ENCODE measurements around the gene DSE. TPM values are rescaled to one million over a fixed set of nuclear protein-coding genes. Genes with fewer than 3 reads are reported as not detected.
A peak's percentile ranks its signal among the peaks of the same experiment; 100 is the strongest.

The DSE gene
- polyA plus RNA-seq, 2 donors = 4.5 to 8.1 TPM

- H3K27ac ChIP-seq (ENCODE audit: low read depth in 2 of 2, low read length in 1 of 2) = no peak overlapping the region
- no peaks in the 10 kb centered on the region for H3K36me3 ChIP-seq (ENCODE audit: control insufficient read depth in 2 of 2, insufficient read depth in 2 of 2, low read length in 1 of 2)
- no peaks in the 10 kb centered on the region for H3K9me3 ChIP-seq (ENCODE audit: control insufficient read depth in 2 of 2, insufficient read depth in 1 of 2, low read depth in 1 of 2, low read length in 1 of 2)
- H3K4me3 ChIP-seq (ENCODE audit: low read depth in 1 of 2, low read length in 2 of 2) = no peak overlapping the region
- H3K27me3 ChIP-seq (ENCODE audit: control insufficient read depth in 1 of 2, insufficient read depth in 2 of 2, low read length in 2 of 2) = no peaks in the 10 kb centered on the region
- H3K4me1 ChIP-seq (ENCODE audit: control insufficient read depth in 2 of 2, insufficient read depth in 2 of 2, low read length in 1 of 2) = peaks cover 0 to 2% of the 10 kb centered on the region in 2 donors
- 75 to 80% methylated on average over 2 of the region's 2 CpGs for WGBS, 2 donors
Observed at GRCh38 chr6:116456927-116457326, 86.2 kb downstream of the DSE start.

GRCh38 chr6:116458264-116458663 lies 87.5 kb downstream of the DSE start:
- H3K27ac ChIP-seq (ENCODE audit: low read depth in 2 of 2, low read length in 1 of 2) = no peak overlapping the region
- H3K9me3 ChIP-seq (ENCODE audit: control insufficient read depth in 2 of 2, insufficient read depth in 1 of 2, low read depth in 1 of 2, low read length in 1 of 2) = no peaks in the 10 kb centered on the region
- no peak overlapping the region for H3K4me3 ChIP-seq (ENCODE audit: low read depth in 1 of 2, low read length in 2 of 2)
- peaks cover 0 to 3% of the 10 kb centered on the region in 2 donors for H3K27me3 ChIP-seq (ENCODE audit: control insufficient read depth in 1 of 2, insufficient read depth in 2 of 2, low read length in 2 of 2)
- no peaks in the 10 kb centered on the region for H3K36me3 ChIP-seq (ENCODE audit: control insufficient read depth in 2 of 2, insufficient read depth in 2 of 2, low read length in 1 of 2)
- H3K4me1 ChIP-seq (ENCODE audit: control insufficient read depth in 2 of 2, insufficient read depth in 2 of 2, low read length in 1 of 2) = peaks cover 0 to 3% of the 10 kb centered on the region in 2 donors
- WGBS, 2 donors = 93 to 94% methylated on average over 9 of the region's 9 CpGs

- Histone ChIP-seq H3K36me3 (ENCODE audit: control insufficient read depth in 2 of 2, insufficient read depth in 2 of 2, low read length in 1 of 2) (no peaks in the 10 kb centered on the region), H3K4me3 (ENCODE audit: low read depth in 1 of 2, low read length in 2 of 2) (no peak overlapping the region), H3K4me1 (ENCODE audit: control insufficient read depth in 2 of 2, insufficient read depth in 2 of 2, low read length in 1 of 2) (peaks cover 0 to 3% of the 10 kb centered on the region in 2 donors), H3K27ac (ENCODE audit: low read depth in 2 of 2, low read length in 1 of 2) (no peak overlapping the region), H3K9me3 (ENCODE audit: control insufficient read depth in 2 of 2, insufficient read depth in 1 of 2, low read depth in 1 of 2, low read length in 1 of 2) (no peaks in the 10 kb centered on the region), H3K27me3 (ENCODE audit: control insufficient read depth in 1 of 2, insufficient read depth in 2 of 2, low read length in 2 of 2) (peaks cover 0 to 3% of the 10 kb centered on the region in 2 donors)
- 86 to 91% methylated on average over 4 of the region's 4 CpGs for WGBS, 2 donors
Observed at GRCh38 chr6:116459927-116460326, 89.2 kb downstream of the DSE start.

- WGBS, 2 donors = 40 to 44% methylated on average over 13 of the region's 13 CpGs
- H3K27ac ChIP-seq (ENCODE audit: low read depth in 2 of 2, low read length in 1 of 2) = peak within 1 kb of the TSS in 1 of 2 donors; percentile 17
- no peaks in the 10 kb centered on the region for H3K9me3 ChIP-seq (ENCODE audit: control insufficient read depth in 2 of 2, insufficient read depth in 1 of 2, low read depth in 1 of 2, low read length in 1 of 2)
- H3K4me3 ChIP-seq (ENCODE audit: low read depth in 1 of 2, low read length in 2 of 2) = peak within 1 kb of the TSS; percentile 43 to 44
- H3K27me3 ChIP-seq (ENCODE audit: control insufficient read depth in 1 of 2, insufficient read depth in 2 of 2, low read length in 2 of 2) = peaks cover 0 to 3% of the 10 kb centered on the region in 2 donors
- H3K4me1 ChIP-seq (ENCODE audit: control insufficient read depth in 2 of 2, insufficient read depth in 2 of 2, low read length in 1 of 2) = peaks cover 0 to 3% of the 10 kb centered on the region in 2 donors
- H3K36me3 ChIP-seq (ENCODE audit: control insufficient read depth in 2 of 2, insufficient read depth in 2 of 2, low read length in 1 of 2) = no peaks in the 10 kb centered on the region
Observed at GRCh38 chr6:116461331-116461931, 90.7 kb downstream of the DSE start, which contains the start of gene CALHM6. TSS of gene CALHM6 (plus strand) at chr6:116461375. CDS start at chr6:116461930, 555 bp downstream.

- H3K27ac ChIP-seq (ENCODE audit: low read depth in 2 of 2, low read length in 1 of 2) = peak overlapping the region in 1 of 2 donors; percentile 17
- no peaks in the 10 kb centered on the region for H3K36me3 ChIP-seq (ENCODE audit: control insufficient read depth in 2 of 2, insufficient read depth in 2 of 2, low read length in 1 of 2)
- H3K4me1 ChIP-seq (ENCODE audit: control insufficient read depth in 2 of 2, insufficient read depth in 2 of 2, low read length in 1 of 2) = peaks cover 0 to 3% of the 10 kb centered on the region in 2 donors
- H3K9me3 ChIP-seq (ENCODE audit: control insufficient read depth in 2 of 2, insufficient read depth in 1 of 2, low read depth in 1 of 2, low read length in 1 of 2) = no peaks in the 10 kb centered on the region
- peaks cover 0 to 3% of the 10 kb centered on the region in 2 donors for H3K27me3 ChIP-seq (ENCODE audit: control insufficient read depth in 1 of 2, insufficient read depth in 2 of 2, low read length in 2 of 2)
- 11 to 13% methylated on average over 81 to 84 of the region's 84 CpGs for WGBS, 2 donors
- peak overlapping the region; percentile 43 to 44 for H3K4me3 ChIP-seq (ENCODE audit: low read depth in 1 of 2, low read length in 2 of 2)
Observed at GRCh38 chr6:116461932-116462885, 91.5 kb downstream of the DSE start.

GRCh38 chr6:116463301-116463700 lies 92.6 kb downstream of the DSE start:
- H3K27ac ChIP-seq (ENCODE audit: low read depth in 2 of 2, low read length in 1 of 2) = no peak overlapping the region
- peaks cover 0 to 3% of the 10 kb centered on the region in 2 donors for H3K27me3 ChIP-seq (ENCODE audit: control insufficient read depth in 1 of 2, insufficient read depth in 2 of 2, low read length in 2 of 2)
- H3K36me3 ChIP-seq (ENCODE audit: control insufficient read depth in 2 of 2, insufficient read depth in 2 of 2, low read length in 1 of 2) = no peaks in the 10 kb centered on the region
- H3K9me3 ChIP-seq (ENCODE audit: control insufficient read depth in 2 of 2, insufficient read depth in 1 of 2, low read depth in 1 of 2, low read length in 1 of 2) = no peaks in the 10 kb centered on the region
- H3K4me3 ChIP-seq (ENCODE audit: low read depth in 1 of 2, low read length in 2 of 2) = no peak overlapping the region
- H3K4me1 ChIP-seq (ENCODE audit: control insufficient read depth in 2 of 2, insufficient read depth in 2 of 2, low read length in 1 of 2) = peaks cover 0 to 3% of the 10 kb centered on the region in 2 donors
- 92 to 93% methylated on average over 4 of the region's 4 CpGs for WGBS, 2 donors

GRCh38 chr6:116465246-116465645 lies 94.5 kb downstream of the DSE start:
- H3K36me3 ChIP-seq (ENCODE audit: control insufficient read depth in 2 of 2, insufficient read depth in 2 of 2, low read length in 1 of 2) = no peaks in the 10 kb centered on the region
- no peak overlapping the region for H3K4me3 ChIP-seq (ENCODE audit: low read depth in 1 of 2, low read length in 2 of 2)
- peaks cover 0 to 3% of the 10 kb centered on the region in 2 donors for H3K4me1 ChIP-seq (ENCODE audit: control insufficient read depth in 2 of 2, insufficient read depth in 2 of 2, low read length in 1 of 2)
- H3K27ac ChIP-seq (ENCODE audit: low read depth in 2 of 2, low read length in 1 of 2) = no peak overlapping the region
- WGBS, 2 donors = 36 to 57% methylated on average over 5 of the region's 5 CpGs
- H3K27me3 ChIP-seq (ENCODE audit: control insufficient read depth in 1 of 2, insufficient read depth in 2 of 2, low read length in 2 of 2) = peaks cover 0 to 3% of the 10 kb centered on the region in 2 donors
- no peaks in the 10 kb centered on the region for H3K9me3 ChIP-seq (ENCODE audit: control insufficient read depth in 2 of 2, insufficient read depth in 1 of 2, low read depth in 1 of 2, low read length in 1 of 2)

- Histone ChIP-seq H3K4me1 (ENCODE audit: control insufficient read depth in 2 of 2, insufficient read depth in 2 of 2, low read length in 1 of 2) (no peaks in the 10 kb centered on the region), H3K9me3 (ENCODE audit: control insufficient read depth in 2 of 2, insufficient read depth in 1 of 2, low read depth in 1 of 2, low read length in 1 of 2) (no peaks in the 10 kb centered on the region), H3K36me3 (ENCODE audit: control insufficient read depth in 2 of 2, insufficient read depth in 2 of 2, low read length in 1 of 2) (no peaks in the 10 kb centered on the region), H3K4me3 (ENCODE audit: low read depth in 1 of 2, low read length in 2 of 2) (no peak overlapping the region), H3K27me3 (ENCODE audit: control insufficient read depth in 1 of 2, insufficient read depth in 2 of 2, low read length in 2 of 2) (peaks cover 0 to 3% of the 10 kb centered on the region in 2 donors), H3K27ac (ENCODE audit: low read depth in 2 of 2, low read length in 1 of 2) (no peak overlapping the region)
- WGBS, 2 donors = 95 to 100% methylated on average over 1 of the region's 1 CpG
Observed at GRCh38 chr6:116467096-116467495, 96.3 kb downstream of the DSE start.

GRCh38 chr6:116467514-116467913 lies 96.8 kb downstream of the DSE start:
- Histone ChIP-seq H3K36me3 (ENCODE audit: control insufficient read depth in 2 of 2, insufficient read depth in 2 of 2, low read length in 1 of 2) (no peaks in the 10 kb centered on the region), H3K27ac (ENCODE audit: low read depth in 2 of 2, low read length in 1 of 2) (no peak overlapping the region), H3K27me3 (ENCODE audit: control insufficient read depth in 1 of 2, insufficient read depth in 2 of 2, low read length in 2 of 2) (peaks cover 0 to 2% of the 10 kb centered on the region in 2 donors), H3K9me3 (ENCODE audit: control insufficient read depth in 2 of 2, insufficient read depth in 1 of 2, low read depth in 1 of 2, low read length in 1 of 2) (no peaks in the 10 kb centered on the region), H3K4me3 (ENCODE audit: low read depth in 1 of 2, low read length in 2 of 2) (no peak overlapping the region), H3K4me1 (ENCODE audit: control insufficient read depth in 2 of 2, insufficient read depth in 2 of 2, low read length in 1 of 2) (no peaks in the 10 kb centered on the region)
